C1 segment of cervical spinal cord (tissue), 14 donors: Measurements from ENCODE around the gene LRCH1.

Experiments used
- DNase-seq, 14 donors: peaks; one replicate each; lab custom pipeline; 2025; lab: John Stamatoyannopoulos, UW

LRCH1 gene

DNA sequence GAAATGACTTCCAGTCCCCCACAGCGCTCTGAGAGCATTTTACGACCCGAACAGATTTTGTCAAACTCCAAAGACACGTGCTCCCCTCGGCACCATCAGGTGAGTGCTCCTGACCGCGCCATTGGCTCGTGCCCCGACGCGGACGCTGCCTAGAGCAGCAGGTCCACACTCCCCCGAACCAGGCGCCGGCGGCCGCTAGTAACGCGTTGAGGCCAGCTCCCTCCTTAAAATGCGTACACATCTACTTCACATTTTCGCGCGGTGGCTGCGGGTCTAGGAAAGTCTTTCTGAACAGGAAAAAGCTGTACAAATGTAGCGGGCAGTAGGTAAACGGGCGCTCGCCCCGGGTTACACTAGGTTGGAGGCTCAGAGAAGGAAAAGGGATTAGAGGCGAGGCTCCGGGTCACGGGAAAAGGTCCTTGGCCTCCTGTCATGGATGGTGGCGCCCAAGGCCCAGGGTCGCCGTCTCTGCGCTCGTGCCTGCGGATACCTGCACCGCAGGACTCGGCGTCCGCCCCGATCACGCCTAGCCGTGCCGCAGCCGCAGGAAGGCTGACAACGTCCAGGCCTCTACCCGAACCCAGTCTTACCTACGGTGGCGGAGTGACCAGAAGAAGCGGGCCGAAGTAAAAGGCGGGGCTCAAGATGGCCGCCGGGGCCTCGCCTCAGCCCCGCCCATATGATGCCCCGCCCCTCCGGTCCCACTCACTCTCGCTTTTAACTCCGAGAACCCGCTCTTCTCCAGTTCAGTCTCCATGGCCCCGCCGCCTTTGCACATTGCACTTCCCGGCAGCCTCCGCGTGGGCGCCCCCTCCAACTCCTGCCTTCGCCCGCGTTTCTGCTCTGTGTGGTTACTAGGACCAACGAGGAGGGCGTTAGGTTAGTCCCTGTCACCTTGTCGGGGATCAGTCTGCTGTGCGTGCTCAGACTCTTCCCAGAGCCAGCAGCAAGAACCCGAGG, 243.8 kb downstream of the LRCH1 start, which contains the start of gene ESD:
ESD (minus strand) TSS at position 647 of the 960 bp plus-strand sequence. CDS start 5,748 bp downstream, outside the sequence.
- DNase-seq = peak; percentile 45 to 92 (median 82)

DNA sequence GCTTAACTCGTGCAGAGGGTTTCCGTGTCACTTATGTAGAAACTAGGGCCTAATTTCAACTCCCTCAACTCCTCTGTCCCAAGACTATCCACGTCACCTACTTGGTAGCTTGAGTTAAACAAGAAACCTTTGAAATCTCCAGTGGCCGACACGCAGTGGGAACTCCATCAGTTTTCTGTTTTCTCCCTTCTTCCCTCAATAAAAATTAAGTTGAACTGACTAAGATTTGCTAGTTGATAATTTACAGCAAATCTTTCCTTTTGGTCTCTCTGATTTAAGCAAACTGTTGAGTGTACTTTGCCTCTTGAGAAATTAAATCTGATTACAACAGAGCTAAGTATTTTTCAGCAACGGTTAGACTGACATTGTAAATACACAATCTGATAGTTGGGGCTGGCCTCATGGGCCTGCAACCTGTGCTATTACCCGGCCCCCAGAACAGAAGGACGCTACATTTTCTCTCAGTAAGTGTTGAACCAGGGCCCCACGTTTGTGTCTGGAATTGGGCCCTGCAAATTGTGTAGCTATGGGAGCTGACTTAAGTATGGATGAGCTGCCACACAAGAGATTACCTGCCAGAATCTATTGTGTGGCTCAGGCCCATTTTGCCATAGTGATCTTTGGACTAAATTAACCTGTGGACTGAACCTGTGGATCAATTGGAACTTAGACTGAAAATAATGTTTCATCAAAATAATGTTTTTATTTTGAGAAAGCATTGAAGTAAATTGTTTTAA, 244.7 kb downstream of the LRCH1 start:
- peak in 1 of 14 donors; percentile 10 for DNase-seq

DNA sequence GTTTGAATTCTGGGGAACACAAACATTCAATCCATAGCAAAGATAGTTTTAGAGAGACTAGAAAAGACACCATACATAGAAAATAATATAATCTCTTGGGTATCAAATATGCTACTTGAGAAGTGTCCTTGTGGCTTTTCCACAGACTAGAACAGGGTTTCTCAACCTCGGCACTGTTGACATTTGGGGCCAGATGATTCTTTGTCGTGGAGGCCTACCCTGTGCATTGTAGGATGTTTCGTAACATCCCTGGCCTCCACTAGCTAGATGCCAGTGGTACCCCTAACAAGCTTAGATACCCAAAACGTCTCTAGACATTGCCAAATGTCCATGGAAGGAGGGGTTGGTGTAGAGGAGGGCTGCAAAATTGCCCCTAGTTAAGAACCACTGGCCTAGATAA, 246.2 kb downstream of the LRCH1 start:
- DNase-seq = no peak

DNA sequence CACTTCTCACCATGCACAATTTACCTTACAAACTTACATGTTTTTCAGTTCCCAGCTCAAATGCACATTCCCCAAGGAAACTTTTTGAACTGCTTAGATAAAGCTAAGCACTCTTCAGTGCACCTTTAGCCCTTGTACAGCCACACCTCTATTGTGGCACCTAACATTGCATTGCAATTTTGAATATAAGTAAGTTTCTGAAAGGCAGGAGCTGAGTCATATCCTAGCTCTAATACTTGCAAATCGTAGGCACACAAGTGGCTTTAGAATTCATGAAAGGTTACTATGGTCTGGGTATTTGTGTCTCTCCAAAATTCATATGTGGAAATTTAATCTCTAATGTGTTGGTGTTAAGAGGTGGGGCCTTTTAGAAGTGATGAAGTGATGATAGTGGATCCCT, 248.9 kb downstream of the LRCH1 start:
- DNase-seq = no peak
